ENCODE results near the gene S100A14. TPM values are rescaled to one million over a fixed set of nuclear protein-coding genes. Genes with fewer than 3 reads are reported as not detected.
A peak's percentile ranks its signal among the peaks of the same experiment; 100 is the strongest.

Gene S100A14
- polyA plus RNA-seq, 1 of the 3 experiments (the other 2 are of a cell fraction): 0.15 TPM

DNA sequence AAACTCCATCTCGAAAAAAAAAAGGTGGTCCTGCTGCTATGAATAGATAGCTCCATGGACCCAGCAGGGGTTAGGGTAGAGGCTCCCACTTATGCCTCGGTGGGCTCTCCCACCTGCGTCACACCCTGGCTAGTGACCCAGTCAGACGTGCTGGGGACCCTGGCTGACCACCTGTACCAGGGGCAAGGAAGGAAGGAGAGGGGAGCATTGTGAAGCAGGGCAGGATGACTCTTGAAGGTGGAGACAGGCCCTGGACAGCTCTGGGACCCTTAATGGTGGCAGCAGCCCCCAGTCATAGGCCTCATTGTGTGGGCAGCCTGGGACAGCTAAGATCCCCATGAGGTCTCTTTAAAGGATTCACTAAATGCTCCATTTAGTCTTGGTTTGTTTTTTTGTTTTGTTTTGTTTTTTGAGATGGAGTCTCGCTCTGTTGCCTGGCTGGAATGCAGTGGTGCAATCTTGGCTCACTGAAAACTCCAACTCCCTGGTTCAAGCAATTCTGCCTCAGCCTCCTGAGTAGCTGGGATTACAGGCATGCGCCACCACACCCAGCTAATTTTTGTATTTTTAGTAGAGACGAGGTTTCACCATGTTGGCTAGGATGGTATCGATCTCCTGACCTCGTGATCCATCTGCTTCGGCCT is 32.0 kb upstream of the S100A14 start:
- H3K27me3 ChIP-seq (ENCODE audit: insufficient read depth): no peaks in the 10 kb centered on the region
- ChIA-PET POLR2A (interaction anchor here (1.0 to 6.4 kb wide), 3 partner anchors 8 to 14 kb away, joined by 4 to 32 read pairs (median 5); partner anchors contain the start of gene CHTOP), CTCF (interaction anchor here (0.8 to 1.5 kb wide), 5 partner anchors 11 to 80 kb away, joined by 3 to 4 read pairs (median 3); no protein-coding TSS in a partner anchor)
- no peaks in the 10 kb centered on the region for H4K20me1 ChIP-seq (ENCODE audit: insufficient read depth)
- peaks cover 31 to 35% of the 10 kb centered on the region in 2 experiments for H3K36me3 ChIP-seq (replicated peaks in 1 of 2; ENCODE audit: control insufficient read depth in 1 of 2, insufficient read depth in 2 of 2, low read length in 1 of 2)
- peaks cover 8% of the 10 kb centered on the region; the same call in 1 of the 2 replicates for H3K79me2 ChIP-seq (ENCODE audit: insufficient read depth)
- H3K4me3 ChIP-seq (ENCODE audit: low read depth in 2 of 2, low read length in 1 of 2): no peak overlapping the region
- H3K4me2 ChIP-seq: no peak overlapping the region
- no peak for DNase-seq
- WGBS (ENCODE audit: low lambda C conversion rate): 86% methylated on average over 10 of the region's 10 CpGs
- no peaks in the 10 kb centered on the region for H3K9me2 ChIP-seq
- no peak overlapping the region for H2AFZ ChIP-seq (ENCODE audit: low read depth)
- H3K4me1 ChIP-seq (ENCODE audit: control insufficient read depth in 1 of 2, insufficient read depth in 2 of 2, low read depth in 1 of 2, low read length in 1 of 2): peaks cover 0 to 10% of the 10 kb centered on the region in 2 experiments; a peak in 1 of 4 replicates
- no peaks in the 10 kb centered on the region for H3K9me3 ChIP-seq
- H3F3A ChIP-seq (replicated peaks; ENCODE audit: insufficient read depth): peaks cover 22% of the 10 kb centered on the region
- no peak overlapping the region for H3K27ac ChIP-seq (ENCODE audit: low read depth in 2 of 2, low read length in 1 of 2)
- TF ChIP-seq GATA2 (CRISPR knock-in tag; IDR thresholded peaks at IDR 0.05) (no peak), CHD2 (IDR thresholded peaks at IDR 0.05; ENCODE audit: low read length, partially characterized antibody) (no peak), RCOR1 (IDR thresholded peaks at IDR 0.05; ENCODE audit: low read length) (no peak), ELF1 (IDR thresholded peaks at IDR 0.05) (no peak), JUND (IDR thresholded peaks at IDR 0.05) (no peak)
- no peak overlapping the region for H3K9ac ChIP-seq

- H3K9me3 ChIP-seq: no peaks in the 10 kb centered on the region
- TF ChIP-seq NRF1 (IDR thresholded peaks at IDR 0.05; ENCODE audit: low read depth, low read length): no peak
- TF ChIP-seq POLR2AphosphoS5 (IDR thresholded peaks at IDR 0.05; ENCODE audit: low read depth, low read length): peak; percentile 47; the same call in 1 of the 2 replicates
- peaks cover 38 to 43% of the 10 kb centered on the region in 2 experiments for H3K36me3 ChIP-seq (replicated peaks in 1 of 2; ENCODE audit: control insufficient read depth in 1 of 2, insufficient read depth in 2 of 2, low read length in 1 of 2)
- no peak overlapping the region for H3K27ac ChIP-seq (ENCODE audit: low read depth in 2 of 2, low read length in 1 of 2)
- H3K4me2 ChIP-seq: no peak overlapping the region
- 95% methylated on average over 2 of the region's 2 CpGs for whole genome bisulfite sequencing (ENCODE audit: low lambda C conversion rate)
- H3K9ac ChIP-seq: no peak overlapping the region
- H3K27me3 ChIP-seq (ENCODE audit: insufficient read depth): no peaks in the 10 kb centered on the region
- CTCF ChIA-PET: interaction anchor here (0.8 to 1.4 kb wide), 3 partner anchors 12 to 79 kb away, joined by 3 to 4 read pairs (median 3); no protein-coding TSS in a partner anchor
- H3K4me1 ChIP-seq (ENCODE audit: control insufficient read depth in 1 of 2, insufficient read depth in 2 of 2, low read depth in 1 of 2, low read length in 1 of 2): peaks cover 0 to 10% of the 10 kb centered on the region in 2 experiments; a peak in 1 of 4 replicates
- POLR2A ChIA-PET: interaction anchor here (1.0 to 6.4 kb wide), 3 partner anchors 8 to 13 kb away, joined by 4 to 32 read pairs (median 5); partner anchors contain the start of gene CHTOP
- H3K79me2 ChIP-seq (ENCODE audit: insufficient read depth): peaks cover 16% of the 10 kb centered on the region
- H4K20me1 ChIP-seq (ENCODE audit: insufficient read depth): no peaks in the 10 kb centered on the region
- no peak for DNase-seq
- no peak overlapping the region for H3K4me3 ChIP-seq (ENCODE audit: low read depth in 2 of 2, low read length in 1 of 2)
- H2AFZ ChIP-seq (ENCODE audit: low read depth): no peak overlapping the region
- no peaks in the 10 kb centered on the region for H3K9me2 ChIP-seq
- H3F3A ChIP-seq (replicated peaks; ENCODE audit: insufficient read depth): peaks cover 28% of the 10 kb centered on the region
Observed at GRCh38 chr1:153647346-153647714, 31.2 kb upstream of the S100A14 start.

- no peak for DNase-seq
- TF ChIP-seq POLR2AphosphoS5 (IDR thresholded peaks at IDR 0.05; ENCODE audit: low read depth, low read length): 0 out of 2 replicates have a peak, but pooled peaks have one; percentile 36
- no peak for TF ChIP-seq ELF1 (IDR thresholded peaks at IDR 0.05)
- Histone ChIP-seq H4K20me1 (ENCODE audit: insufficient read depth) (no peaks in the 10 kb centered on the region), H3K4me1 (ENCODE audit: control insufficient read depth in 1 of 2, insufficient read depth in 2 of 2, low read depth in 1 of 2, low read length in 1 of 2) (peaks cover 0 to 10% of the 10 kb centered on the region in 2 experiments; a peak in 1 of 4 replicates), H3K4me2 (no peak overlapping the region), H3K27me3 (ENCODE audit: insufficient read depth) (no peaks in the 10 kb centered on the region), H3K79me2 (ENCODE audit: insufficient read depth) (peaks cover 21% of the 10 kb centered on the region), H3K27ac (ENCODE audit: low read depth in 2 of 2, low read length in 1 of 2) (no peak overlapping the region), H3F3A (replicated peaks; ENCODE audit: insufficient read depth) (peaks cover 30% of the 10 kb centered on the region), H3K9me2 (no peaks in the 10 kb centered on the region), H3K4me3 (ENCODE audit: low read depth in 2 of 2, low read length in 1 of 2) (no peak overlapping the region), H3K9ac (no peak overlapping the region), H3K9me3 (no peaks in the 10 kb centered on the region), H3K36me3 (replicated peaks in 1 of 2; ENCODE audit: control insufficient read depth in 1 of 2, insufficient read depth in 2 of 2, low read length in 1 of 2) (peaks cover 44 to 47% of the 10 kb centered on the region in 2 experiments), H2AFZ (ENCODE audit: low read depth) (no peak overlapping the region)
- ChIA-PET CTCF (interaction anchor here (0.9 to 1.0 kb wide), 3 partner anchors 12 to 339 kb away, joined by 3 read pairs; partner anchors contain the start of gene RAB13), POLR2A (interaction anchor here (1.0 to 6.4 kb wide), 3 partner anchors 9 to 12 kb away, joined by 4 to 32 read pairs (median 5); partner anchors contain the start of gene CHTOP)
- WGBS (ENCODE audit: low lambda C conversion rate): 98% methylated on average over 5 of the region's 5 CpGs
Observed at GRCh38 chr1:153646672-153647345, 30.7 kb upstream of the S100A14 start.

All from SK-N-SH (cell line).